ENCODE data around the gene ATP6V0E1. TPM values are rescaled to one million over a fixed set of nuclear protein-coding genes. Genes with fewer than 3 reads are reported as not detected.
A peak's percentile ranks its signal among the peaks of the same experiment; 100 is the strongest.

The ATP6V0E1 gene
- total RNA-seq, 1 experiment from 2014 or later = 216 TPM

DNA sequence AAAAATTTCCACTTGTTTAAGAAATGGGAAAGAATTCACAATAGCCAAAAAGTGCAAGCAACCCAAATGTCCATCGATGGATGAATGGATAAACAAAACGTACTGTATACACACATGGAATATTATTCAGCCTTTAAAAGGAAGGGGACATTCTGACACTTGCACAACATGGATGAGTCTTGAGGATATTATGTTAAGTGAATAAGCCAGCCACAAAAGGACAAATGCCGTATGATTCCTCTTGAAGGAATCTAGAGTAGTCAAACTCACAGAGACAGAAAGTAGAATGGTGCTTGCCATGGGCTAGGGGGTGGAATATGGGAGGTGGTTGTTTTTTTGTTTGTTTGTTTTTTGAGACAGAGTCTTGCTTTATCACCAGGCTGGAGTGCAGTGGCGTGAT is 3.8 kb upstream of the ATP6V0E1 start:
- no peak overlapping the region for H3K27ac Mint-ChIP-seq (ENCODE audit: unreplicated experiment)
- Histone ChIP-seq H3K27me3 (replicated peaks; ENCODE audit: control insufficient read depth, insufficient read depth, low read length) (no peaks in the 10 kb centered on the region), H3K4me1 (peaks cover 4% of the 10 kb centered on the region; the same call in 1 of the 2 replicates), H3K9me3 (no peaks in the 10 kb centered on the region), H3K36me3 (ENCODE audit: control insufficient read depth, insufficient read depth, low read length) (no peaks in the 10 kb centered on the region), H3K4me3 (ENCODE audit: low read depth, low read length) (no peak overlapping the region)
- TF ChIP-seq, protein P1, sequence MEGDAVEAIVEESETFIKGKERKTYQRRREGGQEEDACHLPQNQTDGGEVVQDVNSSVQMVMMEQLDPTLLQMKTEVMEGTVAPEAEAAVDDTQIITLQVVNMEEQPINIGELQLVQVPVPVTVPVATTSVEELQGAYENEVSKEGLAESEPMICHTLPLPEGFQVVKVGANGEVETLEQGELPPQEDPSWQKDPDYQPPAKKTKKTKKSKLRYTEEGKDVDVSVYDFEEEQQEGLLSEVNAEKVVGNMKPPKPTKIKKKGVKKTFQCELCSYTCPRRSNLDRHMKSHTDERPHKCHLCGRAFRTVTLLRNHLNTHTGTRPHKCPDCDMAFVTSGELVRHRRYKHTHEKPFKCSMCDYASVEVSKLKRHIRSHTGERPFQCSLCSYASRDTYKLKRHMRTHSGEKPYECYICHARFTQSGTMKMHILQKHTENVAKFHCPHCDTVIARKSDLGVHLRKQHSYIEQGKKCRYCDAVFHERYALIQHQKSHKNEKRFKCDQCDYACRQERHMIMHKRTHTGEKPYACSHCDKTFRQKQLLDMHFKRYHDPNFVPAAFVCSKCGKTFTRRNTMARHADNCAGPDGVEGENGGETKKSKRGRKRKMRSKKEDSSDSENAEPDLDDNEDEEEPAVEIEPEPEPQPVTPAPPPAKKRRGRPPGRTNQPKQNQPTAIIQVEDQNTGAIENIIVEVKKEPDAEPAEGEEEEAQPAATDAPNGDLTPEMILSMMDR (IDR thresholded peaks at IDR 0.05; ENCODE audit: insufficient read depth in 1 of 2, low read depth in 1 of 2, low read length in 1 of 2, severe bottlenecking in 1 of 2, unreplicated experiment in 1 of 2) = no peak
- BruUV-seq (replicated peaks) = no TSS peak
- no peak for DNase-seq
- ChIA-PET CTCF (interaction anchor here (0.6 to 1.1 kb wide), 2 partner anchors 29 to 30 kb away, joined by 3 to 4 read pairs; no protein-coding TSS in a partner anchor), POLR2A (no interaction called here)
- no peaks in the 10 kb centered on the region for H3K4me1 Mint-ChIP-seq (ENCODE audit: low read depth, unreplicated experiment)
- no peaks in the 10 kb centered on the region for H3K9me3 Mint-ChIP-seq (ENCODE audit: unreplicated experiment)
- no peak overlapping the region for H3K4me3 Mint-ChIP-seq (ENCODE audit: unreplicated experiment)
- intact Hi-C loops (cut with micrococcal nuclease; ENCODE audit: unreplicated experiment) = loop anchor here (2.0 to 5.0 kb wide), 2 partner anchors 21 to 353 kb away; partner anchors contain the start of gene RPL26L1
- no peaks in the 10 kb centered on the region for H3K27me3 Mint-ChIP-seq (ENCODE audit: insufficient read depth, unreplicated experiment)
- peaks cover 14% of the 10 kb centered on the region for H3K36me3 Mint-ChIP-seq (ENCODE audit: insufficient read depth, unreplicated experiment)

DNA sequence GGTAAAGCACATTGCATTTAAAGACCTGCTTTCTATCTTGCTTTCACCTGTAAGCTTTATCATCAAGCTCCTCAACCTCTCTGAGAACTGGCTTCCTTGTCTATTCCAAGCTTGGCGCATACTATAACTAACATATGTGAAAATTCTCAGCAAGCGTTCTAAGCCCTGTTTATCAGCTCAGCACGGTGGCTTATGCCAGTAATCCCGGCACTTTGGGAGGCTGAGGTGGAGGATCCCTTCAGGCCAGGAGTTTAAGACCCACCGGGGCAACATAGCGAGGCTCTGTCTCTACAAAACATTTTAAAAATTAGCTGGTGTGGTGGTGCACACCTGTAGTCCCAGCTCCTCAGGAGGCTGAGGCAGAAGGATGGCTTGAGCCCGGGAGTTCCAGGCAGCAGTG is 1.6 kb upstream of the ATP6V0E1 start:
- intact Hi-C loops (cut with micrococcal nuclease; ENCODE audit: unreplicated experiment) = loop anchor here (5.0 kb wide), 1 partner anchor 350 kb away; no protein-coding TSS in a partner anchor
- Histone ChIP-seq H3K9me3 (no peaks in the 10 kb centered on the region), H3K4me3 (ENCODE audit: low read depth, low read length) (no peak overlapping the region), H3K27me3 (replicated peaks; ENCODE audit: control insufficient read depth, insufficient read depth, low read length) (no peaks in the 10 kb centered on the region), H3K4me1 (peaks cover 11% of the 10 kb centered on the region), H3K36me3 (ENCODE audit: control insufficient read depth, insufficient read depth, low read length) (peaks cover 2% of the 10 kb centered on the region)
- Mint-ChIP-seq H3K36me3 (ENCODE audit: insufficient read depth, unreplicated experiment) (peaks cover 31% of the 10 kb centered on the region), H3K9me3 (ENCODE audit: unreplicated experiment) (no peaks in the 10 kb centered on the region), H3K27ac (ENCODE audit: unreplicated experiment) (no peak overlapping the region), H3K4me3 (ENCODE audit: unreplicated experiment) (no peak overlapping the region), H3K27me3 (ENCODE audit: insufficient read depth, unreplicated experiment) (no peaks in the 10 kb centered on the region), H3K4me1 (ENCODE audit: low read depth, unreplicated experiment) (peaks cover 7% of the 10 kb centered on the region)
- ChIA-PET CTCF (interaction anchor here (0.6 kb wide), 1 partner anchor 23 kb away, joined by 14 read pairs; no protein-coding TSS in a partner anchor), POLR2A (no interaction called here)
- no peak for DNase-seq
- TF ChIP-seq, protein P1 (IDR thresholded peaks at IDR 0.05; ENCODE audit: insufficient read depth in 1 of 2, low read depth in 1 of 2, low read length in 1 of 2, severe bottlenecking in 1 of 2, unreplicated experiment in 1 of 2) = no peak
- BruUV-seq (replicated peaks) = no TSS peak

DNA sequence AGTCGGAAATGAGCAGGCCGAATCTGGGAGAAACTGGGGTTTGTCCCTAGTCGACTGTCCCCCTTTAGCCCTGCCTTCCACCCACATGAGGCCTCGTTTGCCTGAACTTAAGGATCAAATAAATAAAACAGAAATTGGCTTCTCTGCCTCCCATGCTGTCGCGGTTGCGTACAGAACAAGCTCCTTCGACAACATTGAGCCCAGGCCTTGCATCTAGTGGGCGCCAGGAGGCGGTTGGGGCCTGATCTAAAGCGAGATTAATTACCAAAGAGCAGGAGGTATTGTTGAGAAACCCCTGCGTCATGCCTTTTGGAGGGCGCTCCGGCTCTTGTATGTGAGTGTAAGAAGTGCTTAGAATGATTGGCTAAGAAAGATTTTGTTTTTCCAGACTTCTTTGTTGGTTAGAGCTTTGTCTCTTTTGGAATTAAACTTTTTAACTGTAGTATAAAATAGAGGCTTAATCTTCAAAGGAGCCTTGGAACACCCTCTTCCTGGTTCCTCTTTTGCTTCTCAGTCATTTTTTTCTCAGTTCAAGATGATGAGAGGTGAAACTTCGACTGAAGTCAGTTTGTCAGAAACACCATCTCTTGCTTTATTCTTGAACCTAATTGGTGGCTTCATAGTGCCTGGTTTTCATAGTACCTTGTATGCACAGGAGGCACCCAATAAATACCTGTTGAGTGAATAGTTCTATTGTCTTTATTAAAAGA is 828 bp downstream of the ATP6V0E1 start:
- Histone ChIP-seq H3K4me1 (peaks cover 11% of the 10 kb centered on the region), H3K9me3 (no peaks in the 10 kb centered on the region), H3K36me3 (ENCODE audit: control insufficient read depth, insufficient read depth, low read length) (peaks cover 3% of the 10 kb centered on the region), H3K27me3 (replicated peaks; ENCODE audit: control insufficient read depth, insufficient read depth, low read length) (no peaks in the 10 kb centered on the region), H3K4me3 (ENCODE audit: low read depth, low read length) (peak overlapping the region; percentile 94)
- ChIA-PET CTCF (interaction anchor here (0.6 to 2.2 kb wide), 13 partner anchors 12 to 523 kb away, joined by 3 to 29 read pairs (median 5); partner anchors contain the start of genes BNIP1 and RPL26L1), POLR2A (interaction anchor here (0.6 to 2.0 kb wide), 5 partner anchors 25 to 346 kb away, joined by 3 to 17 read pairs (median 4); partner anchors contain the start of gene RPL26L1)
- Mint-ChIP-seq H3K4me1 (ENCODE audit: low read depth, unreplicated experiment) (peaks cover 7% of the 10 kb centered on the region), H3K4me3 (ENCODE audit: unreplicated experiment) (peak overlapping the region; percentile 87), H3K9me3 (ENCODE audit: unreplicated experiment) (no peaks in the 10 kb centered on the region), H3K27ac (ENCODE audit: unreplicated experiment) (peak overlapping the region; percentile 95), H3K36me3 (ENCODE audit: insufficient read depth, unreplicated experiment) (peaks cover 46% of the 10 kb centered on the region), H3K27me3 (ENCODE audit: insufficient read depth, unreplicated experiment) (no peaks in the 10 kb centered on the region)
- TF ChIP-seq, protein P1 (IDR thresholded peaks at IDR 0.05; ENCODE audit: insufficient read depth in 1 of 2, low read depth in 1 of 2, low read length in 1 of 2, severe bottlenecking in 1 of 2, unreplicated experiment in 1 of 2) = peak; percentile 33 to 72
- no TSS peak for BruUV-seq (replicated peaks)
- peak; percentile 78 to 79 for DNase-seq
- intact Hi-C loops (cut with micrococcal nuclease; ENCODE audit: unreplicated experiment) = loop anchor here (1.0 to 5.0 kb wide), 4 partner anchors 60 to 348 kb away; partner anchors contain the start of gene BNIP1
